Endothelial cell of umbilical vein (primary cell): ENCODE measurements around the gene HS6ST2. TPM values are rescaled to one million over a fixed set of nuclear protein-coding genes. Genes with fewer than 3 reads are reported as not detected.

Experiments
- BruUV-seq: library from RNA; stranded (reverse); fragments of 400-500 nt; replicated peaks from 2 replicates; lab custom pipeline; 2021; lab: Mats Ljungman, UMichigan
- CTCF ChIA-PET: fragments of 300-600, 350-600 bp; sonication (Branson Sonifier 250); formaldehyde crosslinking; loops from one replicate; lab custom pipeline; 2021; ENCODE audit warnings: antibody characterized with exemption, inconsistent platforms; lab: Charles Lee
- POLR2A ChIA-PET: fragments of 300-600, 350-600 bp; sonication (Branson Sonifier 250); formaldehyde crosslinking; loops from one replicate; lab custom pipeline; 2021; ENCODE audit warnings: antibody characterized with exemption, inconsistent platforms; lab: Charles Lee
- DNase-seq: peaks from one replicate; pipeline ENCODE4 v3.0.0-alpha.2; 2011; ENCODE audit warnings: low read depth, low spot score
- FAIRE-seq: peaks from 2 replicates; lab custom pipeline; 2011; peaks lifted over from hg19 to GRCh38; lab: Jason Lieb, UNC
- H2AFZ ChIP-seq: 2 replicates; pipeline ENCODE4 v1.6.0; 2012; ENCODE audit warnings: low read depth, low read length, control low read depth, inconsistent platforms
- H3K27ac ChIP-seq: 2 replicates; pipeline ENCODE4 v1.5.1; 2011; ENCODE audit warnings: low read depth, mild to moderate bottlenecking, control low read depth, low read length, moderate library complexity; ENCODE audit not compliant: insufficient read depth
- H3K27me3 ChIP-seq, 2 experiments: 2 replicates each; pipeline versions ENCODE4 v1.6.0 to v1.6.1; 2011; ENCODE audit warnings: low read length in 2 of 2, mixed read lengths in 1 of 2; ENCODE audit not compliant: control insufficient read depth in 2 of 2, insufficient read depth in 2 of 2
- H3K36me3 ChIP-seq, 2 experiments: 2 replicates in 1 of 2; 3 replicates in 1 of 2; pipeline ENCODE4 v1.5.1; 2011; ENCODE audit warnings: low read length in 2 of 2, mild to moderate bottlenecking in 1 of 2, moderate library complexity in 1 of 2; ENCODE audit not compliant: control insufficient read depth in 2 of 2, insufficient read depth in 2 of 2; ENCODE audit errors: extremely low read depth in 1 of 2
- H3K4me1 ChIP-seq: 3 replicates; pipeline ENCODE4 v1.5.1; 2011; ENCODE audit warnings: mild to moderate bottlenecking, low read length; ENCODE audit not compliant: control insufficient read depth, insufficient read depth; ENCODE audit errors: extremely low read depth
- H3K4me2 ChIP-seq: 2 replicates; pipeline ENCODE4 v1.6.1; 2011; ENCODE audit warnings: low read length, control low read depth, mixed read lengths; ENCODE audit not compliant: insufficient read depth
- H3K4me3 ChIP-seq, 3 experiments: fragments of 200-600 bp in 1 of 3; sonication (generic), shearing (Covaris generic) in 1 of 3; replicated peaks in 1 of 3; 2 replicates each; pipeline ENCODE4 v1.5.1; 2011 to 2016; ENCODE audit warnings: control low read depth in 3 of 3, low read length in 3 of 3, mild to moderate bottlenecking in 2 of 3, inconsistent platforms in 1 of 3, low read depth in 1 of 3, moderate library complexity in 1 of 3; ENCODE audit not compliant: insufficient read depth in 1 of 3
- H3K79me2 ChIP-seq: 2 replicates; pipeline ENCODE4 v1.6.0; 2012; ENCODE audit warnings: low read length, inconsistent platforms; ENCODE audit not compliant: control insufficient read depth, insufficient read depth
- H3K9ac ChIP-seq: replicated peaks from 2 replicates; pipeline ENCODE3; 2011; ENCODE audit warnings: low read length, control low read depth; ENCODE audit not compliant: insufficient read depth; ENCODE audit errors: extremely low read depth
- H3K9me1 ChIP-seq: replicated peaks from 3 replicates; pipeline ENCODE4 v1.6.0; 2011; ENCODE audit warnings: mild to moderate bottlenecking, low read length; ENCODE audit not compliant: control insufficient read depth, insufficient read depth; ENCODE audit errors: extremely low read depth
- H3K9me3 ChIP-seq: replicated peaks from 2 replicates; pipeline ENCODE4 v1.5.1; 2012; ENCODE audit warnings: low read length, inconsistent platforms; ENCODE audit not compliant: control insufficient read depth, insufficient read depth
- H4K20me1 ChIP-seq: replicated peaks from 2 replicates; pipeline ENCODE3; 2011; ENCODE audit warnings: mild to moderate bottlenecking, low read length; ENCODE audit not compliant: control insufficient read depth, insufficient read depth; ENCODE audit errors: extremely low read depth
- CTCF ChIP-seq, 2 donors: IDR thresholded peaks; 1 replicate in 1 of 2; 2 replicates in 1 of 2; pipeline ENCODE4 v1.5.1; 2011; ENCODE audit warnings: low read length in 2 of 2, mild to moderate bottlenecking in 2 of 2, moderate library complexity in 2 of 2, control low read depth in 1 of 2, inconsistent platforms in 1 of 2, low read depth in 1 of 2; ENCODE audit not compliant: insufficient read depth in 1 of 2; ENCODE audit errors: extremely low read depth in 1 of 2
- EZH2 ChIP-seq: IDR thresholded peaks from 2 replicates; pipeline ENCODE4 v1.6.1; 2012; ENCODE audit warnings: borderline replicate concordance, low read depth, mild to moderate bottlenecking, moderate library complexity, low read length, inconsistent platforms; ENCODE audit not compliant: severe bottlenecking
- FOS ChIP-seq: IDR thresholded peaks from 2 replicates; pipeline ENCODE4 v1.6.1; 2011; ENCODE audit warnings: mild to moderate bottlenecking, low read length, moderate library complexity, borderline replicate concordance; ENCODE audit not compliant: insufficient read depth
- GATA2 ChIP-seq: IDR thresholded peaks from 2 replicates; pipeline ENCODE4 v1.7.0; 2011; ENCODE audit warnings: low read depth, mild to moderate bottlenecking, moderate library complexity, mixed read lengths, low read length; ENCODE audit not compliant: insufficient read length, insufficient read depth
- JUN ChIP-seq: IDR thresholded peaks from 2 replicates; pipeline ENCODE4 v1.6.1; 2011; ENCODE audit warnings: borderline replicate concordance, low read depth; ENCODE audit not compliant: insufficient read length, insufficient read depth
- MAX ChIP-seq: IDR thresholded peaks from 2 replicates; pipeline ENCODE4 v1.6.1; 2011; ENCODE audit not compliant: insufficient read depth, insufficient read length
- MYC ChIP-seq: IDR thresholded peaks from one replicate; pipeline ENCODE4 v1.6.1; 2011; ENCODE audit warnings: mild to moderate bottlenecking, low read depth, low read length
- POLR2A ChIP-seq: IDR thresholded peaks from 2 replicates; pipeline ENCODE4 v1.6.1; 2012; ENCODE audit warnings: low read depth, mild to moderate bottlenecking, control low read depth, low read length
- POLR2AphosphoS5 ChIP-seq: IDR thresholded peaks from 2 replicates; pipeline ENCODE4 v1.6.1; 2012; ENCODE audit warnings: low read depth, mild to moderate bottlenecking, control low read depth, low read length, moderate library complexity; ENCODE audit not compliant: insufficient read depth
- dilution Hi-C: fragments of 300-500 bp; cut with MboI; formaldehyde crosslinking; loops from one replicate; pipeline ENCODE4 v1.15.0; 2019; ENCODE audit warnings: low sequenced_read_pairs; ENCODE audit not compliant: extremely low pct_ligation_motif_present
- intact Hi-C: fragments of 100-400 bp; cut with micrococcal nuclease; formaldehyde crosslinking; loops from one replicate; pipeline ENCODE4 v1.10.0; 2022
- polyA plus RNA-seq, 4 experiments: library from polyadenylated mRNA; depleted of rRNA in 3 of 4; stranded (reverse) in 3 of 4; unstranded in 1 of 4; fragments of >200 nt; gene quantifications; 2 replicates each; pipeline versions ENCODE4 v1.2.1 to v1.2.3, GENCODE V29; 2011 to 2012; ENCODE audit warnings: missing spikeins in 1 of 4
- total RNA-seq: library from RNA; stranded (reverse); gene quantifications from 2 replicates; pipeline ENCODE4 v1.2.3, GENCODE V29; 2021

HS6ST2 gene
- total and polyA plus RNA-seq, 2 donors (not counting 3 experiments of a cell fraction or from before 2014, with no cell fraction given), result 0.49 to 0.84 TPM

- dilution Hi-C loops (no loop called here), intact Hi-C loops (no loop called here)
- no peak for DNase-seq
- H2AFZ ChIP-seq, result no peak overlapping the region
- no peak for FAIRE-seq
- H3K36me3 ChIP-seq, result no peaks in the 10 kb centered on the region
- H3K9me3 ChIP-seq, result no peaks in the 10 kb centered on the region
- no peaks in the 10 kb centered on the region for H3K9me1 ChIP-seq
- no peaks in the 10 kb centered on the region for H3K4me1 ChIP-seq
- TF ChIP-seq CTCF (IDR thresholded peaks at IDR 0.05; ENCODE audit: extremely low read depth in 1 of 2, insufficient read depth in 1 of 2, low read depth in 1 of 2, low read length in 2 of 2), result no peak
- no peak for TF ChIP-seq FOS
- TF ChIP-seq MYC, result no peak
- TF ChIP-seq EZH2, result no peak
- H3K4me2 ChIP-seq, result no peak overlapping the region
- no peaks in the 10 kb centered on the region for H3K79me2 ChIP-seq
- no peaks in the 10 kb centered on the region for H3K27me3 ChIP-seq
- no peak overlapping the region for H3K9ac ChIP-seq
- ChIA-PET POLR2A (no interaction called here), CTCF (interaction anchor here (1.3 kb wide), 1 partner anchor 18 kb away, joined by 3 read pairs; no protein-coding TSS in a partner anchor)
- H3K4me3 ChIP-seq, result no peak overlapping the region
- no peak overlapping the region for H3K27ac ChIP-seq
- no peaks in the 10 kb centered on the region for H4K20me1 ChIP-seq
- BruUV-seq, result no TSS peak
Observed at GRCh38 chrX:132821974-132822633, 136.3 kb downstream of the HS6ST2 start.

GRCh38 chrX:132820675-132821074, 137.8 kb downstream of the HS6ST2 start:
- no peaks in the 10 kb centered on the region for H3K9me1 ChIP-seq
- no peaks in the 10 kb centered on the region for H3K36me3 ChIP-seq
- H3K4me2 ChIP-seq, result no peak overlapping the region
- CTCF ChIA-PET, result no interaction called here
- dilution Hi-C loops (no loop called here), intact Hi-C loops (no loop called here)
- no peaks in the 10 kb centered on the region for H4K20me1 ChIP-seq
- TF ChIP-seq GATA2 (no peak), POLR2AphosphoS5 (no peak), CTCF (IDR thresholded peaks at IDR 0.05; ENCODE audit: extremely low read depth in 1 of 2, insufficient read depth in 1 of 2, low read depth in 1 of 2, low read length in 2 of 2) (no peak), MAX (no peak), EZH2 (no peak), FOS (no peak), MYC (no peak), JUN (no peak), POLR2A (no peak)
- H3K79me2 ChIP-seq, result no peaks in the 10 kb centered on the region
- H3K9ac ChIP-seq, result no peak overlapping the region
- BruUV-seq, result no TSS peak
- POLR2A ChIA-PET, result no interaction called here
- no peaks in the 10 kb centered on the region for H3K4me1 ChIP-seq
- H3K9me3 ChIP-seq, result no peaks in the 10 kb centered on the region
- FAIRE-seq (no peak), DNase-seq (no peak)
- H3K4me3 ChIP-seq, result no peak overlapping the region
- no peak overlapping the region for H3K27ac ChIP-seq
- no peaks in the 10 kb centered on the region for H3K27me3 ChIP-seq
- H2AFZ ChIP-seq, result no peak overlapping the region
